HTERT RPE-1 (cell line): ENCODE results near the gene SPINK8.
"Not testable (repeated sequence)": the region's sequence is repeated elsewhere in the genome, so short reads cannot be mapped to it uniquely, and the experiment has no call there.

Source experiments
- in situ Hi-C: fragments of 300-500 bp; cut with MboI; formaldehyde crosslinking; loops from 4 replicates; pipeline ENCODE4 v1.14.3; 2020; ENCODE audit warnings: low sequenced_read_pairs

The SPINK8 gene

DNA sequence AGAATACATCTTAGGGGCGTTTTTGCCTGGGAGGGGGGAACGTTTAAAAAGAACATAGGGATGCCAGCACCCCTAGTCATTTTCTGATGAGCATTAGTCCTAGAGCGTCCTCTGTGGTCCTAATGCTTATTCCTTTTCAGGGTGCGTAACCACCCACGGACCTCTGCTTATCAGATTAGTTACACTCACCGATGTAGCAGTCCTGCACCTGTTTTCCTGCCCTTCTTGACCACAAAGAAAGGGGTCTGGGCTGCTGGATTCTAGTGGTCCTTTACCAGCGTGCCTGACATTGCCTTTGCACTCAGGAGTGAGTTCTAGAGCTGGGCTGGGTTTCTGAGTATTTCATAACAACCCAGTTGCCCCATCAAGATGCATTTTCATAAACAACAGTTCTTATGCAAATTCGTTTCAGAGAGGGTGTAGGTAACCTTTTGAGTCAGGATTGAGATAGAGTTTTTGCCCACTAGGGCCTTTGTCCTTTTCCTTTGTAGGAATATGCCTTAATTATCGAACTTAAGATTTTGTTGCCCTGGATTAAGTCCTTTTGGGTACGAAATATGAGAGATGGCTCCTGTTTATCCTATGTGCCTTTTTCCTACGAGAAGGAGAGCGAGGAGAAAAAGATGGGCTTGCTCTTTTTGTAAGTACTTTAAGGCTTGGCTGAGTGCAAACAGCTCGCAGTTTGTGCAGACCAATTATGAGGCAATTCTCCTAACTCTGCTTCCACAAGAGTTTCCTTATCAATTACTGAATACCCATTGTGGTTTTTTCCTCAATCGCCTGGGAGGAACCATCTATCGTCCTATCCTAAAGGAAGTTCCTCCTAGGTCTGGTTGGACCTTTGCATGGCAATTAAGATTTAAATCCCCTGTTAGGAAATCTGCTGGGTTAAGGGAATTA lies at the start of gene SPINK8:
SPINK8 (minus strand) TSS at position 316 of the 900 bp plus-strand sequence. CDS start 5,320 bp downstream, outside the sequence.
- in situ Hi-C loops, result not testable (repeated sequence)

DNA sequence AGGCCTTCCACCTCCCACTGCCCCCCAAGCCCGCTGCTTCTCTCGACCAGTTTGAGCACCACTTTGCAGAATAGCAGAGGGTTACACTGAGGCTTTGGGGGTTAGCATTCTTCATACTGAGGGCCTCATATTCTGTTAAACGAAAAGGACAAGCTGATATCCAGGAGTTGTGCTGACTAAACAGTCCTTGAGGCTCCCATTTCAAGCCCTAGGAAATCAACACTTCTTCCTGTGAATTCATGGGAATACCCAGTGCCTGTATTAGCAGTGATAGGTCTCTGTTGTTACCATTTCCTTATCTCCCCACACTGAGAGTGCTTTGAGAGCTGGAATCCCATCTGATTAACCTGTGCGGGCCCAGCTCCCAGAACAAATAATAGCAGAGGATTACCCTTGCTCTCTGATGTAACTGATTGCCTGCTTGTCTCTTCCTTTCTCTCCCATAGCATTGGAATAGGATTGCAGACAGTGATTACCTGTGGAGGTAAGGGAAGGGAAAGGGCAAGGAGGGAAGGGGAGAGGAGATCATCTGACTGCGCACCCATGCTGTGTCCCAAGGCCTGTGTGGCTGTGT lies 39.5 kb upstream of the SPINK8 start:
- in situ Hi-C loops, result no loop called here

DNA sequence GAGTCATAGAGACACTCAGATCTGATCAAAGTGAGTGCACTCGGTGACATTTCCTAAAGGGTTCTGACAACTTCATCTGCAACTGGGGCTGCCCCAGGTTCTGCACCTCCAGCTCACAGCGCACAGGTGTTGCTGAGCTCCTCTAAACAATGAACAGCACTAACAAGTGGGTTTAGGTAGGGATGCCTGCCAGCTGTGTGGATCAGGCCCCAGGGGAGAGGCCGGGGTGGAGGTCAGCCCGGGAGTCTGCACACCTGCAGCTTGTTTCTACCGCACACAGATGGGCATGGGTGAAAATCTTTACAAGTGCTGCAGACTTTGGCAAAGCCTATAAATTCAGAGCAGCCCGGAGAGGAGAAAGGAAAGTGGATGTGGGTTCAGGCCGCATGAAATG lies 38.9 kb upstream of the SPINK8 start:
- in situ Hi-C loops, result no loop called here

DNA sequence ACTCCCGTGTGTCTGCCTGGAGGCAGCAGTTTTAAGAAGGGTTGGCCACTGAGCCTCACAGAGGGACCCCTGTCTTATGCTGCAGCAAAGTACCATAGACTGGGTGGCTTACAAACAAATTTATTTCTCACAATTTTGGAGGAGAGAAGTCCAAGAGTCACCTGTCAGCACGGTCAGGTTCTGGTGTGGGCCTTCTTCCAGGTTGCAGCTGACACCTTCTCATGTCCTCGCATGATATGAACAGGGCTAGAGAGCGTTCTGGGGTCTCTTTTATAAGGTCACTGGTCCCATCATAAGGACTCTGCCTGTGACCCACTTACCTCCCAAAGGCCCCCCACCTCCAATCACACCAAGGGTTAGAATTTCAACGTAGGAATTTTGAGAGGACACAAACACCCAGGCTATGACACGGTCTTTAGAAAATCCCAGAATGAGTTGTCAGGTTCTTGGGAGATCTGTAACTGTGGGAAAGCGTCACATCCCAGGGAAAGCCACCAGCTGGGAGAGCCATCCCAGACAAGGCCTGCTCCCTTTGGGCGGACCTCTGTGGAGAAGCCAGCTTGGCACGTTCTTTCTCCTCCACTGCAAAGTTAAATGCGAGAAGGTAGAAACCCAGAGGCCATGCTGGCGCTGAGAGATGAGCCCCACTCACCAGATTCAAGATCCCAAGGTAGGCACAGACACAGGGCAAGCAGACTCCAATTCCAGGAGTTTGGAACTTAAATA lies 38.4 kb upstream of the SPINK8 start, which contains the start of gene FBXW12:
FBXW12 (plus strand) TSS at position 569 of the 726 bp plus-strand sequence. CDS start 549 bp downstream, outside the sequence.
- in situ Hi-C loops, result no loop called here

DNA sequence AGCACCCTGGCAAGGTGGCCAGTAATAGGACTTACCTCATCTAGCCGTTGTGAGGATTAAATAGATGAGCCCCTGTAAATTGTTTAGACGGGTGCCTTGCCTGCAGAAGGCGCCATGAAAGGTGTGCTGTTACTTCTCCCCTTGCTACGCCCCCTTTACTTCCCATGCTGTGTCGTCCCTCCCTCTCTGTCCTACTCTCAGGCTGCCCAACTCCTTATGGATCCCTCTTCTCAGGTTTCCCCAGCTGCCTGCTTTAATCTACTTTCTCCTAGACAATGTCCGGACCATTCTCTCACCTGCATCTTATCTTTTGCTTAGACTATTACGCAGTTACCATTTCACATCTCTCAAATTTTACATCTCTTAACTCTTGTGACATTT lies 36.9 kb upstream of the SPINK8 start:
- in situ Hi-C loops, result no loop called here

DNA sequence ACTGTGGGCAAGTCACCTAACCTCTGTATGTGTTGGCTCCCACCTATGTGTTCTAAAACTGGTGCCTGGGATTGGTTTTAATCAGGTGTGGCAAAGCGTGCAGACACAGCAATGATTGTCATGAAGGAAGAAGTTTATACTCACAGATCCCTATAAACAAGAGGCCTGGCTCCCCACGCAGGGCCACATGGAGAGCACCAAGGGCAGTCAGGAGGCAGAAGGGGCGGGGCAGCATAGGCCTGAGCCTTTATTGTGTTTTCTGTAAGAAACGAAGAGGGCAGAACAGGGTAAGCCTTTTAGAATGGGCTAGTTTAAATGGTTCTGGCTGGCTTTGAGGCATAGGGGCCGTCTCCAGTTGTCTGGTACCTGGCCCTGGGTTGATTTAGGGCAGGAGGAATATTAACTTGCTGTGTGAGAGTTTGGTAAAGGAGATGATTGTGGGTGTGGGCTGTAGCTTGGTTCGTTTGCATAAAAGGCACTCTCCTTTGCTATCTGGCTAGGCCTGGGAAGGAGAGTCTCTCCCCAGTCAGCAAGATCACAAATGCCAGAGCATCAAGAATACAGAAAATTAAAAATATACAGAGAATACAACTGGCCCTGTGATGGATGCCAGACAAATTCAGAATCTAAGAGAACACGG lies 36.4 kb upstream of the SPINK8 start:
- in situ Hi-C loops, result no loop called here

DNA sequence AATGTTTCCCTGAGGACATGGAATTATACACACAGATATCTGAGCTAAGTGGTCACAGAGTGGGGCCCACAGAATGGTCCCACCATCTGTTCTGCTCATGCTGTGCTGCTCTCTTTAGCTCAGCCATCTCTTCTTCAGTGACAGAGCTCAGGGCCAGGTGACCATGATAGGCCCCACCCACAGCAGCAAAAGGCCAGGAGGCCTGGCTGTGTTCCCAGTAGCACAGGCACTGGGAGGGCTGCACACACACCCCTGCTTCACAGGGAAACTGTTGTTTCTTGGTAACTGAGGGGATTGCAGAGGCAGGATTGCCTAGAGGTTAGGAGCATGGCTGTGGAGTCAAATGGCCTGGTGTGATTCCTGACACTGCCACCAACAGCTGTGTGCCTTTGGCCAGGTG lies 33.7 kb upstream of the SPINK8 start:
- in situ Hi-C loops, result no loop called here

DNA sequence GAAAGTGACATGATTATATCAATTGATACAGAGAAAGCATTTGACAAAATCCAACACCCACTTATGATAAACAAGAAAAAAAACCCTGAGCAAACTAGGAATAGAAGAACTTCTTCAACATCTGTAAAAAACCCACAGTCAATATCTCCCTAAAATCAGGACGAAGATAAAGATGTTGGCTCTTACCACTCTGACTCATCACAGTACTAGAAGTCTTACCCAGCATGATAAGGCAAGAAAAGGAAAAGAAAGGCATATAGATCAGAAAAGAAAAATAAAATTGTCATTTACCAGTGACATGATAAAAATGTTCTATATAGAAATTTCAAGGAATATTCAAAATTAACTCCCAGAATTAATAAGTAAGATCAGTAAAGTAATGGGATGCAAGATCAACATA lies 31.4 kb upstream of the SPINK8 start:
- in situ Hi-C loops, result no loop called here

DNA sequence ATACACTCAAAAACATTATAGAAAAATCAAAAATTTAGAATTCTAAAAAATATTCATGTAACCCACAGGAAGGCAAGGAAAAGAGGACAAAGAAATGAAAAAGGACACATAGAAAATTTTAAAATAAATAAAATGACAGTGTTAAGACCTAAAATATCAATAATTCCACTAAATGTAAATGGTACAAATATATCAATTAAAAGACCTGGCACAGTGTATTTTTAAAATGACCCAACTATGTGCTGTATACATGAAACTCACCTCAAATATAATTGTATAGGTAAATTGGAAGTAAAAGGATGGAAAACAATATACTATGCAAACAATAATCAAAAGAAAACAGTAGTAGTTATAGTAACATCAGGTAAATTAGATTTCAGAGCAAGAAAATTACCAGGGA lies 28.5 kb upstream of the SPINK8 start:
- in situ Hi-C loops, result no loop called here

DNA sequence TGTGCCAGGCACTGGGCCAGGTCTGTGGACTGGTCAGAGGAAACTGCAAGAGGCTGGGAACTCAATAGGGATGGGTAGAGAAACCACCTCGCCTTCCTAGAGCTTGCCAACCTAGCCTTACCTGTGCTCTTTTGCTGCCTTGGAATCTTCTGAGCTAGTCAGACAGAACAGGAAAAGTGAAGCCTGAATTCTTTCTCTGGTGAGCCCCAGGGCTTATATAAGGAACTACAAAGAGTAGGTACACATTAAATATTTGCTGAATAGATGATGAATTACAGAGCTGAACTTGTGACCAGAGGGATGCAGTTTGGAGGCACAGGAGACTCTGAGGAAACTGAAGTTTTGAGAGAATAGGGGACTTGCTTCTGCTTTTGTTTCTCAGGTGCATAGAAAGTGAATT lies 23.0 kb upstream of the SPINK8 start:
- in situ Hi-C loops, result no loop called here

DNA sequence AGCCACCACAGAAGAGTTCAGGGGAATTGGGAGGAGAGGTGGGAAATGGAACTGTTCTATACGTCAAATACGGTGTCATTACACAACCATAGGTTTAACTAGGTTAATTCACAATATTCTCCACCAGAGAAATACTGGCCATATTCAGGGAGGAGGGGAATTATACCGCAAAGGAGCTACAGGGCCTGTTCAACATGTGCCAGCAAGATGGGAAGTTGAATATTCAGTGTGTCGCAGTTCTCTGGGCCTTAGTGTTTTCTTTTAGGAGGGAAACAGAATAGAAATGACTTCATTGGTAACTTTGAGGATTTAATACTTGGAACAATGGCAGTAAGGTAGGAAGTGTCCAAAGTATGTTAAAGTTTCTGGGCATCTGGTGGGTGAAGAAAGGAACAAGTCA lies 20.5 kb upstream of the SPINK8 start:
- in situ Hi-C loops, result no loop called here

DNA sequence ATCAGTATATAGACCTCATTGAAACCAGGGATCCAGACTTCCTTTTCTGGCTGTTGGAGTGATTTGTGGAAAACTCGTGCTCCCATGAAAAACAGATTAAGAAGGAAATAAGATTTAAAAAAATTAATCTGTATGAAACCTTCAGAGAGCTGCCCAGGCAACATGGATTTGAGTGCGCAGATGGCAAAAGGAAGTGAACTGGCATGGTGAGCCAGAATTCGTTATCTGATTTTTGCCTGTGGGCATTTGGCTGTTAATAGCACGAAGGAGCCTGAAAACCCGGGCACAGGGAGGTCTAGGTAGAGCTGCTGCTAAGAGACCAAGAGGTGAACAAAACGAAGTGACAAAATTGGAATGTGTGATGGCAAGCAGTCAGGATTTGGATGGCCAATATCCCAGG lies 19.1 kb upstream of the SPINK8 start:
- in situ Hi-C loops, result no loop called here

DNA sequence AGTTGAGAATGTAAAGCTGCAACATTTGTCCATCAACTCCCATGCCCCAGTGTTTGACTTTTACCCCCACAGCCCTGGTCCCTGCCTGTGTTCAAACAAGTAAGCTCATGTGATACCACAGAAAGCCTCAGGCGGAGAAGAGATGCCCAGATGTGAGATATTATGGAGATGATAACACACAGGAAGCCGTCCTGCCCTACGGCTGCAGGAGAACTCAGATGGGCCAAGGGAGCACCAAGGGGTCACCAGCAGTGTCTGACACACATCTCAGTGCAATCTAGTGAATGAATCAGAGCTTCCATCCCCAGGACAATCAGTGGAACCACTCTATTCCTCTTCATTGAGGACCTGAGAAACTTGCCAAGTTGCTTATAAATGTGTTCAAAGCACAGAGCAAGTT lies 14.0 kb upstream of the SPINK8 start:
- in situ Hi-C loops, result no loop called here

DNA sequence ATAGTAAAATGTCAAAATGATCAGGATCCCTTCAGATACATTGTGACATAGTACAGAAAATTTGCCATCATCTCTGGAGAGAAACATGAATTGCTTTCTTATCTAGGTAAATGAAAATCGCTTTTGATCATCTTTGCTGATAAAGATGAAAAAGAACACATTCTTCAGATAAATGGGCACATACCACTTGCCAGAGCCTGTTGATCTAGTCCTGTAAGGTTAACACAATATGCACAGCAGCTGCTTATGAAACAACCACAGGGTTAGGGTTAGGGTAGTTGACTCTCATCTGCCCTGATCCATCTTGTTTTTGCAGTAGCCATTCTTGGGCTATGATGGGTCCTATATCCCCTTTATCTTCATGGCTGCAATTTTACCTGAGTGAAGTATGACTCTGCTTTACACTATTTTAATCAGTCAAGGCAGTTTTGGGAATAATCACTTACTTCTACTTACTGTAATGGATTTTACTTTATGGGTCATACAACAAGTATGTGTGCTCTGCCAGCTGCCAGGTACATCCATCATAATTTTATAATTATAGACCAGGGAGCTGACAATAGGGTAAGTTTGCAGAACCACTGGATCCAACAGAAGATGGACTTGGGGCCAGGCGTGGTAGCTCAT lies 12.6 kb upstream of the SPINK8 start:
- in situ Hi-C loops, result no loop called here

DNA sequence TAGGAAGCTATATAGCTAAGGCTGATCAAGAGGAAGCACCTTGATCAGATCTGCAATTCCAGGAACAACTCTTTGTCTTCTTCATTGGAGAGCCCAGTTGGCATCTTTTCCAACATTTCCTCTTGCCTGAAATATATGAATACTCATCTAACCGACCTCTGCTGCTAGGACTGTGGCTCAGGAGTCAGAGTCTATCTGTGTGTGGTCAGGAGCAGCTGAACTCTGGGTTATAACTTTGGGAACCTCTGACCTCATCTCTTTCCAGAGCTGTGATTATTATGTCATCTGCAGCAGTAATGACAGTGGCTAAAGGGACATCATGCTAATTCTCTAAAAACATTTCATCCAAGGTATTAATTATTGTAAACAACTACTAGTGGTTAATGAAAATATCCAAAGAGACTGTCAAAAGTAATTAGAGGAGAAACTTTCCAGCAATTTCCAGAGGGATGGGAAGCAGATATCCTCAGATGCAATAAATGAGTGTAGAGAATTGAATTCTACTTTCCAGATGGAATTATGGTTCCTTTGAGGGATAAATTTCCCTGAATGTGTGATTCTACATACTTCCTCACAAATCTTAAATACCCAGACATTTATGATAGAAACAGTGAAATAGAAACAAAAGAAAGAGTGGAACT lies 11.5 kb upstream of the SPINK8 start:
- in situ Hi-C loops, result no loop called here

DNA sequence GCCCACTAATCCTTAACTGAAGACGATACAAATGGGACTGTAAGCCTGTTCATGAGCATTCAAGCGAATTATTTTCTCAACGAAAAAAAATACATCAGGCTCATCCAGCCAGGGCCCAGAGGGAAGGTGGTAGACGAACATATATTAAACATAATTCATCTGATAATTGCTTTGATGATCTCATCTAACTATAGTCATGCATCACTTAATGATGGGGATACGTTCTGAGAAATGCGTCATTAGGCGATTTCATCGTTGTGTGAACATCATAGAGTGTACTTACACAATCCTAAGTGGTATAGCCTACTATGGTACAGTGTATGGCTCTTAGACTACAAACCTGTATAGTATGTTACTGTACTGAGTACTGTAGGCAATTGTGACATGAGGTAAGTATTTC lies 10.0 kb upstream of the SPINK8 start:
- in situ Hi-C loops, result no loop called here

DNA sequence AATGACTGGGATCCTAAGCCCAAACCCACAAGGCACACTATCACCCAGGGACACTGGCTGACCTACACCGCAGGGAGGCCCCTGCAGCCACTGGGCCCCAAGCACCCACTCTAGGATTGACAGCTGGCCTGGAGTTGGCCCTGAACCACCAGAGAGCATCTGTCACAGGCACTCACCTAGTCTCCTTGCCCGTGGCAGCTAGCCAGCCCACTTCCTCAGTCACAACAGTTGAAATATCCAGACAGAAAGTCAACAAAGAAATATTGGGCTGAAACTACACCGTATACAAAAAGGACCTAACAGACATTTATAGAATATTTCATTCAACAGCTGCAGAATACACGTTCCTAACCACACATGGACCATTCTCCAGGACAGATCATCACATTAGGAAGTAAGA lies 5.2 kb upstream of the SPINK8 start:
- in situ Hi-C loops, result no loop called here

DNA sequence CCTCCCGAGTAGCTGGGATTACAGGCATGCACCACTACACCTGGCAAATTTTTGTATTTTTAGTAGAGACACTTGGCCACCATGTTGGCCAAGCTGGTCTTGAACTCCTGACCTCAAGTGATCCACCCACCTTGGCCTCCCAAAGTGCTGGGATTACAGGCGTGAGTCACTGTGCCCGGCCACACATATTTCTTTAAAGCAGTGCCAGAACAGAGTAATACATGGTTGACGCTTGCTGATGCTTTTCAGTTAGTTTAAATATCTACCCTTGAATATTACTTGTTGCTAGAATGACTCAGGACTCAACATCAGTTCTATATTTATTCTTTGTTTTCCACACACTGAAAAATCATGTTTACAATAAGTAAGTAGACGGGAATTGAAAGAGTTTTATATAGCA lies 4.1 kb upstream of the SPINK8 start:
- in situ Hi-C loops, result not testable (repeated sequence)

DNA sequence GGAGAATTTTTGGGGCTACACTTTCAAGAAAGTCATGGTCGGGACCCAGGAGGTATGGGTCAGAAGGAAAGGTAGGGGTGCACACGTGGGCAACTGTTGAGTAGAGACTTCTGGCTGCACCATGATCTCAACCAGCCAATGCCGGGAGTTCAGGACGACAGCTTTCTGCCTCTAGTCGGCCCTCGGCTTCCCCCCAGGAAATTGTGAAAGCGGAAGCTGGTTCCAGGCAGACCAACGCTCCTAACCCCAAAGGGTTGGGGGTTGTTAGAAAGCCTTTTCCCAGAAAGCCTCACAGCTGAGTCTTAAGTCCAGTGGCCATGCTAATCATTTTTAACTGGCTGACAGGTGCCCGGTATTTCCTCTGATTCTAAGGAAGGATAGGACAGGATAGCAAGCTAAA lies 1.8 kb upstream of the SPINK8 start:
- in situ Hi-C loops, result not testable (repeated sequence)

DNA sequence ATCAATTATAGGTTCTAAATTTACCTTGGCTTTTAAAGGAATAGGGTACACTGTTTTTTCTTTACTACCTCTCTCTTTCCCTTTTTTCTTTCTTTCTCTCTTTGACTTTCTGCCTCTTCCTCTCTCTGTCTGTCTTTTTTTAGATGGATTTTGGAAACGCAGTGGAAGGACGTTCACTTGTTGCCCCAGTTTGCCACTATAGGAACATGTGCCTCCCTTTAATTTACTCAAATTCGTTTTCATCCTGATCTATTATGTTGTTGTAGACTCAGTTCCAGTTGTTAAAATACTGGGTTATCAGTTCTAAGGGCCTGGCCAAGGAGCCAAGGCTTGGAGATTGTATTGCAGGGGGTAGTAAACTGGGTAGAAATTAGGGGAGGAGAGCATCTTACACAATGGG lies 1.1 kb upstream of the SPINK8 start:
- in situ Hi-C loops, result no loop called here
